Testis (tissue), 2 donors: Measurements from ENCODE around the gene PIGX.

Experiments
- CTCF ChIP-seq, 3 experiments: fragments of 450-650 bp in 2 of 3; fragments of 200-600 bp in 1 of 3; sonication (generic) in 1 of 3; IDR thresholded peaks; one replicate each; pipeline ENCODE4 v1.5.1; 2016 to 2019; ENCODE audit warnings: antibody characterized with exemption in 3 of 3, mild to moderate bottlenecking in 2 of 3, moderate library complexity in 1 of 3
- POLR2A ChIP-seq: fragments of 450-650 bp; IDR thresholded peaks from one replicate; pipeline ENCODE4 v1.6.1; 2017; ENCODE audit warnings: antibody characterized with exemption, mild to moderate bottlenecking, moderate library complexity

DNA sequence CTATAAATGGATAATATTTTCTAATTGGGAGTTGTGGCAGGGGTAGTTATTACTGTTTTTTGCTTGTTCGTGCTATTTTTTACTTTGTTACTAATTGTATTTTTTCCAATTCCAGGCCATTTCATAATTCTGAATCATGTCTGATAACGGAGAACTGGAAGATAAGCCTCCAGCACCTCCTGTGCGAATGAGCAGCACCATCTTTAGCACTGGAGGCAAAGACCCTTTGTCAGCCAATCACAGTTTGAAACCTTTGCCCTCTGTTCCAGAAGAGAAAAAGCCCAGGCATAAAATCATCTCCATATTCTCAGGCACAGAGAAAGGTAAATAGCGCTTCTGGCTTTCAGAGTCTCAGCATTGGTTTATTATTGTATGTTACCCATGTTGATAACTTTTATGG lies 70.3 kb downstream of the PIGX start:
- no peak for TF ChIP-seq POLR2A
- TF ChIP-seq CTCF (IDR thresholded peaks at IDR 0.05), result no peak
